GM23338 (cell line): ENCODE results near the gene ACYP1. TPM values are rescaled to one million over a fixed set of nuclear protein-coding genes. Genes with fewer than 3 reads are reported as not detected.

ENCODE experiments used
- ATAC-seq: fragments of 200-7000 bp; cut with Tn5 transposase; 3 replicates; pipeline ENCODE4 v1.9.1; 2020
- DNase-seq: peaks from one replicate; pipeline ENCODE4 v3.0.0-alpha.2; 2015; ENCODE audit warnings: low spot score
- H2AFZ ChIP-seq: fragments of 200-600 bp; sonication (generic); 2 replicates; pipeline ENCODE4 v1.8.0; 2016; ENCODE audit warnings: antibody characterized with exemption, mild to moderate bottlenecking, moderate library complexity
- H3F3A ChIP-seq: fragments of 200-600 bp; sonication (generic); replicated peaks from 2 replicates; pipeline ENCODE4 v1.8.0; 2017; ENCODE audit warnings: antibody characterized with exemption, mixed run types, low read depth
- H3K27ac ChIP-seq: fragments of 200-600 bp; sonication (generic); 2 replicates; pipeline ENCODE4 v1.6.1; 2016; ENCODE audit warnings: low read depth
- H3K27me3 ChIP-seq: fragments of 200-600 bp; sonication (generic); 2 replicates; pipeline ENCODE4 v1.8.0; 2016; ENCODE audit warnings: mild to moderate bottlenecking, mixed run types, moderate library complexity; ENCODE audit not compliant: insufficient read depth
- H3K36me3 ChIP-seq: fragments of 200-600 bp; sonication (generic); 2 replicates; pipeline ENCODE4 v1.8.0; 2016; ENCODE audit warnings: mild to moderate bottlenecking; ENCODE audit not compliant: insufficient read depth
- H3K4me1 ChIP-seq: fragments of 200-600 bp; sonication (generic); 2 replicates; pipeline ENCODE4 v1.8.0; 2016; ENCODE audit warnings: mild to moderate bottlenecking, moderate library complexity; ENCODE audit not compliant: insufficient read depth
- H3K4me2 ChIP-seq: fragments of 200-600 bp; sonication (generic); 2 replicates; pipeline ENCODE4 v1.7.1; 2017; ENCODE audit warnings: mixed run types
- H3K4me3 ChIP-seq: fragments of 200-600 bp; sonication (generic); 2 replicates; pipeline ENCODE4 v1.6.1; 2016; ENCODE audit warnings: mixed run types
- H3K79me2 ChIP-seq: fragments of 200-600 bp; sonication (generic); replicated peaks from 2 replicates; pipeline ENCODE4 v1.8.0; 2017; ENCODE audit warnings: mild to moderate bottlenecking; ENCODE audit not compliant: insufficient read depth
- H3K9me2 ChIP-seq: fragments of 200-600 bp; sonication (generic); 2 replicates; pipeline ENCODE4 v1.8.0; 2017; ENCODE audit not compliant: insufficient read depth
- H4K20me1 ChIP-seq: fragments of 200-600 bp; sonication (generic); replicated peaks from 2 replicates; pipeline ENCODE4 v1.8.0; 2017; ENCODE audit warnings: mild to moderate bottlenecking; ENCODE audit not compliant: insufficient read depth
- H3K27ac Mint-ChIP-seq: 2 replicates; pipeline ENCODE4 v1.8.0; 2020; ENCODE audit warnings: inconsistent platforms, mild to moderate bottlenecking, moderate library complexity, mixed read lengths
- H3K27me3 Mint-ChIP-seq: 3 replicates; pipeline ENCODE4 v1.8.0; 2022; ENCODE audit warnings: low read depth, mild to moderate bottlenecking, moderate library complexity, mixed read lengths, inconsistent platforms; ENCODE audit not compliant: insufficient read depth, poor library complexity
- H3K36me3 Mint-ChIP-seq: 3 replicates; pipeline ENCODE4 v1.8.0; 2021; ENCODE audit warnings: low read depth, mild to moderate bottlenecking, inconsistent platforms, moderate library complexity, mixed read lengths
- H3K4me1 Mint-ChIP-seq: 3 replicates; pipeline ENCODE4 v1.8.0; 2020; ENCODE audit warnings: mild to moderate bottlenecking, inconsistent platforms, mixed read lengths
- H3K4me3 Mint-ChIP-seq: 3 replicates; pipeline ENCODE4 v1.8.0; 2021; ENCODE audit warnings: moderate library complexity, mild to moderate bottlenecking, inconsistent platforms, mixed read lengths
- H3K9me3 Mint-ChIP-seq: 3 replicates; pipeline ENCODE4 v1.8.0; 2020; ENCODE audit warnings: moderate library complexity, mild to moderate bottlenecking, inconsistent platforms, mixed read lengths
- CREB1 ChIP-seq: fragments of 250-450 bp; sonication (Bioruptor Pico); IDR thresholded peaks from 2 replicates; pipeline ENCODE4 v1.5.0; 2020; ENCODE audit warnings: low read depth, mild to moderate bottlenecking, moderate library complexity
- ETS1 ChIP-seq: IDR thresholded peaks from 2 replicates; pipeline ENCODE4 v1.6.1; 2016; ENCODE audit warnings: antibody characterized with exemption
- EZH2 ChIP-seq: fragments of 200-600 bp; sonication (generic); IDR thresholded peaks from one replicate; pipeline ENCODE4 v1.8.0; 2017; ENCODE audit warnings: antibody characterized with exemption, mild to moderate bottlenecking, low read depth; ENCODE audit not compliant: unreplicated experiment
- EZH2phosphoT487 ChIP-seq: fragments of 200-600 bp; sonication (generic); IDR thresholded peaks from one replicate; pipeline ENCODE4 v1.8.1; 2018; ENCODE audit warnings: antibody characterized with exemption; ENCODE audit not compliant: unreplicated experiment
- JUNB ChIP-seq: IDR thresholded peaks from one replicate; pipeline ENCODE4 v1.6.1; 2016; ENCODE audit warnings: antibody characterized with exemption; ENCODE audit not compliant: unreplicated experiment
- NANOG ChIP-seq: IDR thresholded peaks from 2 replicates; pipeline ENCODE4 v1.6.1; 2016; ENCODE audit warnings: antibody characterized with exemption, borderline replicate concordance
- STAT1 ChIP-seq: IDR thresholded peaks from one replicate; pipeline ENCODE4 v1.6.1; 2016; ENCODE audit warnings: antibody characterized with exemption; ENCODE audit not compliant: unreplicated experiment
- ZNF331 ChIP-seq: fragments of 250-450 bp; sonication (Bioruptor Pico); IDR thresholded peaks from 2 replicates; pipeline ENCODE4 v1.5.0; 2020; ENCODE audit warnings: low read depth, mild to moderate bottlenecking, moderate library complexity
- ZNF462 ChIP-seq: fragments of 250-450 bp; sonication (Bioruptor Pico); IDR thresholded peaks from 2 replicates; pipeline ENCODE4 v1.5.0; 2020; ENCODE audit warnings: mild to moderate bottlenecking, moderate library complexity
- polyA plus RNA-seq: library from polyadenylated mRNA; unstranded; fragments of >200 nt; fragmentation: Nextera tagmentation; extraction: Ambion mirVana; gene quantifications from 2 replicates; pipeline ENCODE4 v1.2.1, GENCODE V29; 2016
- total RNA-seq: library from RNA; depleted of rRNA; stranded (reverse); fragments of >200 nt; shearing (Covaris generic); gene quantifications from 2 replicates; pipeline ENCODE4 v1.2.3, GENCODE V29; 2014
- TF ChIP-seq, protein P1 (sequence below), 2 experiments: fragments of 200-600 bp in 1 of 2; sonication (generic) in 1 of 2; conservative IDR thresholded peaks; 2 replicates each; pipeline versions ENCODE4 v1.5.1 to v1.6.1; 2016 to 2017; ENCODE audit warnings: antibody characterized with exemption in 2 of 2, low read depth in 2 of 2, mild to moderate bottlenecking in 2 of 2, moderate library complexity in 1 of 2
- TF ChIP-seq, protein P2 (sequence below): IDR thresholded peaks from one replicate; pipeline ENCODE4 v1.6.1; 2018; ENCODE audit warnings: antibody characterized with exemption; ENCODE audit not compliant: unreplicated experiment

ACYP1 gene
- total and polyA plus RNA-seq, 2 experiments from 2014 or later, result 18.4 to 104 TPM

DNA sequence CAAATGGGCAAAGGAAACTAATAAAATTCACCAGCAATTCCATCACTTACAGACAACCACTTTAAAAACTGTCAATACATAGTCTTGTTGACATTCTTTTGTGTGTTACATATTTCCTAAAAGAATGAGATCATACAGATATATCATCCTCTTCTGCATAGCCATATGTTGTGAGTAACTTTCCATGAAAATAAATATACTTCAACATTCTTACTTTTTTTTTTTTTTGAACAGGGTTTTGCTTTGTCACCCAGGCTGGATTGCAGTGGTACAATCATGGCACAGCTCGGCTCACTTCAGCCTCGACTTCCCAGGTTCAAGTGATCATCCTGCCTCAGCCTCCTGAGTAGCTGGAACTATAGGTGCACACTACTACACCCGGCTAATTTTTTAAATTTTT, 26.5 kb upstream of the ACYP1 start:
- H3K79me2 ChIP-seq, result no peaks in the 10 kb centered on the region
- no peaks in the 10 kb centered on the region for H3K9me2 ChIP-seq
- DNase-seq (no peak), ATAC-seq (no peak)
- peaks cover 69% of the 10 kb centered on the region for H3K36me3 Mint-ChIP-seq
- TF ChIP-seq CREB1 (CRISPR knock-in tag) (no peak), ZNF462 (no peak), ZNF331 (CRISPR knock-in tag) (no peak), NANOG (no peak), ETS1 (no peak), EZH2phosphoT487 (no peak), EZH2 (no peak), STAT1 (no peak), JUNB (no peak)
- TF ChIP-seq, protein P1, sequence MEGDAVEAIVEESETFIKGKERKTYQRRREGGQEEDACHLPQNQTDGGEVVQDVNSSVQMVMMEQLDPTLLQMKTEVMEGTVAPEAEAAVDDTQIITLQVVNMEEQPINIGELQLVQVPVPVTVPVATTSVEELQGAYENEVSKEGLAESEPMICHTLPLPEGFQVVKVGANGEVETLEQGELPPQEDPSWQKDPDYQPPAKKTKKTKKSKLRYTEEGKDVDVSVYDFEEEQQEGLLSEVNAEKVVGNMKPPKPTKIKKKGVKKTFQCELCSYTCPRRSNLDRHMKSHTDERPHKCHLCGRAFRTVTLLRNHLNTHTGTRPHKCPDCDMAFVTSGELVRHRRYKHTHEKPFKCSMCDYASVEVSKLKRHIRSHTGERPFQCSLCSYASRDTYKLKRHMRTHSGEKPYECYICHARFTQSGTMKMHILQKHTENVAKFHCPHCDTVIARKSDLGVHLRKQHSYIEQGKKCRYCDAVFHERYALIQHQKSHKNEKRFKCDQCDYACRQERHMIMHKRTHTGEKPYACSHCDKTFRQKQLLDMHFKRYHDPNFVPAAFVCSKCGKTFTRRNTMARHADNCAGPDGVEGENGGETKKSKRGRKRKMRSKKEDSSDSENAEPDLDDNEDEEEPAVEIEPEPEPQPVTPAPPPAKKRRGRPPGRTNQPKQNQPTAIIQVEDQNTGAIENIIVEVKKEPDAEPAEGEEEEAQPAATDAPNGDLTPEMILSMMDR (conservative IDR thresholded peaks at IDR 0.05; ENCODE audit: low read depth in 2 of 2), result no peak
- TF ChIP-seq, protein P2, sequence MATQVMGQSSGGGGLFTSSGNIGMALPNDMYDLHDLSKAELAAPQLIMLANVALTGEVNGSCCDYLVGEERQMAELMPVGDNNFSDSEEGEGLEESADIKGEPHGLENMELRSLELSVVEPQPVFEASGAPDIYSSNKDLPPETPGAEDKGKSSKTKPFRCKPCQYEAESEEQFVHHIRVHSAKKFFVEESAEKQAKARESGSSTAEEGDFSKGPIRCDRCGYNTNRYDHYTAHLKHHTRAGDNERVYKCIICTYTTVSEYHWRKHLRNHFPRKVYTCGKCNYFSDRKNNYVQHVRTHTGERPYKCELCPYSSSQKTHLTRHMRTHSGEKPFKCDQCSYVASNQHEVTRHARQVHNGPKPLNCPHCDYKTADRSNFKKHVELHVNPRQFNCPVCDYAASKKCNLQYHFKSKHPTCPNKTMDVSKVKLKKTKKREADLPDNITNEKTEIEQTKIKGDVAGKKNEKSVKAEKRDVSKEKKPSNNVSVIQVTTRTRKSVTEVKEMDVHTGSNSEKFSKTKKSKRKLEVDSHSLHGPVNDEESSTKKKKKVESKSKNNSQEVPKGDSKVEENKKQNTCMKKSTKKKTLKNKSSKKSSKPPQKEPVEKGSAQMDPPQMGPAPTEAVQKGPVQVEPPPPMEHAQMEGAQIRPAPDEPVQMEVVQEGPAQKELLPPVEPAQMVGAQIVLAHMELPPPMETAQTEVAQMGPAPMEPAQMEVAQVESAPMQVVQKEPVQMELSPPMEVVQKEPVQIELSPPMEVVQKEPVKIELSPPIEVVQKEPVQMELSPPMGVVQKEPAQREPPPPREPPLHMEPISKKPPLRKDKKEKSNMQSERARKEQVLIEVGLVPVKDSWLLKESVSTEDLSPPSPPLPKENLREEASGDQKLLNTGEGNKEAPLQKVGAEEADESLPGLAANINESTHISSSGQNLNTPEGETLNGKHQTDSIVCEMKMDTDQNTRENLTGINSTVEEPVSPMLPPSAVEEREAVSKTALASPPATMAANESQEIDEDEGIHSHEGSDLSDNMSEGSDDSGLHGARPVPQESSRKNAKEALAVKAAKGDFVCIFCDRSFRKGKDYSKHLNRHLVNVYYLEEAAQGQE, result no peak
- peaks cover 6% of the 10 kb centered on the region; the same call in 2 of the 3 replicates for H3K4me1 Mint-ChIP-seq
- H3K9me3 Mint-ChIP-seq, result no peaks in the 10 kb centered on the region; the same call in 2 of the 3 replicates
- H3K4me3 Mint-ChIP-seq, result no peak overlapping the region
- no peaks in the 10 kb centered on the region; the same call in 1 of the 2 replicates for H3K4me1 ChIP-seq
- H2AFZ ChIP-seq, result no peak overlapping the region
- H3K36me3 ChIP-seq, result peaks cover 31% of the 10 kb centered on the region
- H3K4me2 ChIP-seq, result no peak overlapping the region
- 0 out of 2 replicates have a peak, but pooled peaks cover 3% of the 10 kb centered on the region for H3F3A ChIP-seq
- no peaks in the 10 kb centered on the region for H3K27me3 ChIP-seq
- no peaks in the 10 kb centered on the region for H4K20me1 ChIP-seq
- H3K27ac ChIP-seq, result no peak overlapping the region
- H3K27me3 Mint-ChIP-seq, result no peaks in the 10 kb centered on the region
- H3K27ac Mint-ChIP-seq, result no peak overlapping the region
- no peak overlapping the region for H3K4me3 ChIP-seq
